ENCODE measurements around the gene CEND1.

DNA sequence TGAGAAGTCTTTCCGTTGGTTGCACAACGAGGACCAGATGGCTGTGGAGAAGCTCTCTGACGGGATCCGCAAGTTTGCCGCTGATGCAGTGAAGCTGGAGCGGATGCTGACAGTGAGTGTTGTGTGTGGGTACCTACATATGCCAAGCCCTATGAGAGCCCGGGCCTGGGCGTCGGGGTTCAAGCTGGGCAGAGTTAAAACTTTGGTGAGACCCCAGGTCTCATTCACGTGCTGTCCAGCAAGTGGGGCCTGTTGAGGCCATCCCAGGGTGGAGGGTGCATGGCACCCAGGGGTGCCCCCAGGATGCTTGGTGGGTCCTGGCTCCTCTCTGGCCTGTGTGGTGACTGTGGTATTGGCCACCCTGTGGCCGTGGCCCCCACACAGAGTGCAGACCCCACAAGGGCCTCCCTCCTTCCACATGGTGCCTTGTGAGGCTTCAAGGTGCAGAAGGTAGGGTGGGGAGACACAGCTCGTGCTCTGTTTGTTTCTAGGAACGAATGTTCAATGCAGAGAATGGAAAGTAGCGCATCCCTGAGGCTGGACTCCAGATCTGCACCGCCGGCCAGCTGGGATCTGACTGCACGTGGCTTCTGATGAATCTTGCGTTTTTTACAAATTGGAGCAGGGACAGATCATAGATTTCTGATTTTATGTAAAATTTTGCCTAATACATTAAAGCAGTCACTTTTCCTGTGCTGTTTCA is 25.4 kb downstream of the CEND1 start:
- no peak for TF ChIP-seq GATA2 (IDR thresholded peaks at IDR 0.05; ENCODE audit: low read depth, low read length)
- TF ChIP-seq GATA3 (IDR thresholded peaks at IDR 0.05; ENCODE audit: low read depth, low read length): no peak

Measured in SH-SY5Y (cell line).